22Rv1 (cell line): ENCODE data around the gene CAPN10.
A peak's percentile ranks its signal among the peaks of the same experiment; 100 is the strongest.
"Not testable (repeated sequence)": the region's sequence is repeated elsewhere in the genome, so short reads cannot be mapped to it uniquely, and the experiment has no call there.

Experiments used
- H3K27ac ChIP-seq: fragments of 450-650 bp; 2 replicates; pipeline ENCODE4 v1.5.1; 2017
- ZFX ChIP-seq: fragments of 450-650 bp; IDR thresholded peaks from 2 replicates; pipeline ENCODE4 v1.6.1; 2017; ENCODE audit warnings: antibody characterized with exemption, borderline replicate concordance
- TF ChIP-seq, protein P1 (sequence below): fragments of 450-650 bp; IDR thresholded peaks from 2 replicates; pipeline ENCODE4 v1.5.1; 2017; ENCODE audit warnings: mild to moderate bottlenecking

The CAPN10 gene

DNA sequence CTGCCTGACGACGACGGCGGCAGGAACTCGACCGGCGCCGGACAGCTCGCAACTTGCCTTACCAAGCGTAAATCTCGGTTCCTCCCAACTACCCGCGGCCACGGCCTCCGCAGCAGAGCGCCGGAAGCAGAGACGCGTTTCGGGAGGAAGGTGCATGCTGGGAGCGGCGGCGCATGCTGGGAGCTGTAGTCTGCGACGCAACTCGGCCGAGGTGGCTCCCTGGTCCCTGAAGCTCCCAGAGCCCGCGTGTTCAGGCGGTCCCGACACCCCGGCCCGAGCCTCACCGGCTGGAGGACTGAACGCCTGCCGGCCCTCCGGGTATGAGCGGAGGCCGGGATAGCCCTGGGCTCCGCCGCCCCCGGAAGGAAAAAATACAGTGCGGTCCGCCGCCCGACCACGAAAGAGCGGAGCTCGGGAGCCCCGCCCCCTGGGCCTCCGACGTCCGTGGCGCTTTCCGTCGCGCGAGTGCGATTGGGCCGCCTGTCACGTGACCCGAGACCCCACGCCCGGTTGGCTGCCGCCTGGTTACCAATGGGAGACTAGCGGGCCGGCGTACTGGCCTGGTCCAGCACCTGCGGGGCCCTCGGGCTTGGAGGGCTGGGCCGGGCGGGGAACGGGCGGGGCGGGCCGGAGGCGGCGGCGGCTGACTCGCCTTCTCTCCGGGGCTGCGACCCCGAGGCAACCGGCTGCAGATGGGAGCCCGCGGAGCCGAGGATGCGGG, at the start of gene CAPN10:
CAPN10 (plus strand) TSS at position 537 of the 721 bp plus-strand sequence; CDS start at position 715, 178 bp downstream.
- peak within 1 kb of the TSS; percentile 71 for H3K27ac ChIP-seq
- TF ChIP-seq, protein P1, sequence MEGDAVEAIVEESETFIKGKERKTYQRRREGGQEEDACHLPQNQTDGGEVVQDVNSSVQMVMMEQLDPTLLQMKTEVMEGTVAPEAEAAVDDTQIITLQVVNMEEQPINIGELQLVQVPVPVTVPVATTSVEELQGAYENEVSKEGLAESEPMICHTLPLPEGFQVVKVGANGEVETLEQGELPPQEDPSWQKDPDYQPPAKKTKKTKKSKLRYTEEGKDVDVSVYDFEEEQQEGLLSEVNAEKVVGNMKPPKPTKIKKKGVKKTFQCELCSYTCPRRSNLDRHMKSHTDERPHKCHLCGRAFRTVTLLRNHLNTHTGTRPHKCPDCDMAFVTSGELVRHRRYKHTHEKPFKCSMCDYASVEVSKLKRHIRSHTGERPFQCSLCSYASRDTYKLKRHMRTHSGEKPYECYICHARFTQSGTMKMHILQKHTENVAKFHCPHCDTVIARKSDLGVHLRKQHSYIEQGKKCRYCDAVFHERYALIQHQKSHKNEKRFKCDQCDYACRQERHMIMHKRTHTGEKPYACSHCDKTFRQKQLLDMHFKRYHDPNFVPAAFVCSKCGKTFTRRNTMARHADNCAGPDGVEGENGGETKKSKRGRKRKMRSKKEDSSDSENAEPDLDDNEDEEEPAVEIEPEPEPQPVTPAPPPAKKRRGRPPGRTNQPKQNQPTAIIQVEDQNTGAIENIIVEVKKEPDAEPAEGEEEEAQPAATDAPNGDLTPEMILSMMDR: no peak
- no peak for TF ChIP-seq ZFX

DNA sequence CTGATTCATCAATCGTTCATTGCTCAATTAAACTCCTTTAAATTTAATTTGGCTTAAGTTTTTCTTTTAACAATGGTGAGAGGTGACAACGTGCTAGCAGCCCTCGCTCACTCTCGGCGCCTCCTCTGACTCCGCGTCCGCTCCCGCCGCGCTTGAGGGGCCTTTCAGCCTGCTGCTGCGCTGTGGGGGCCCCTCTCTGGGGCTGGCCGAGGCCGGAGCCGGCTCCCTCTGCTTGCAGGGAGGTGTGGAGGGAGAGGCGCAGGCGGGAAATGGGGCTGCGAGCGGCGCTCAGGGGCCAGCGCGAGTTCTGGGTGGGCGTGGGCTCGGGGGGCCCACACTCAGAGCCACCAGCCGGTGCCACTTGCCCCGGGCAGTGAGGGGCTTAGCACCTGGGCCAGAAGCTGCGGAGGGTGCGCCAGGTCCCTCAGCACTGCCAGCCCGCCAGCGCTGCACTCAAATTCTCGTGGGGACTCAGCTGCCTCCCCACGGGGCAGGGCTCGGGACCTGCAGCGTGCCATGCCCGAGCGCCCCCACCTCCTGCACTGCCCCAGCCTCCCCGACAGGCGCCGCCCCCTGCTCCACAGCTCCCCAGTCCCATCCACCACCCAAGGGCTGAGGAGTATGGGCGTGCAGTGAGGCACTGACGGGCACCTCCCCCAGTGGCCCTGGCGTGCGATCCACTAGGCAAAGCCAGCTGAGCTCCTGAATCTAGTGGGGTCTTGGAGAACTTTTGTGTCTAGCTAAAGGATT, 48.3 kb upstream of the CAPN10 start:
- TF ChIP-seq, protein P1: no peak
- TF ChIP-seq ZFX: no peak

DNA sequence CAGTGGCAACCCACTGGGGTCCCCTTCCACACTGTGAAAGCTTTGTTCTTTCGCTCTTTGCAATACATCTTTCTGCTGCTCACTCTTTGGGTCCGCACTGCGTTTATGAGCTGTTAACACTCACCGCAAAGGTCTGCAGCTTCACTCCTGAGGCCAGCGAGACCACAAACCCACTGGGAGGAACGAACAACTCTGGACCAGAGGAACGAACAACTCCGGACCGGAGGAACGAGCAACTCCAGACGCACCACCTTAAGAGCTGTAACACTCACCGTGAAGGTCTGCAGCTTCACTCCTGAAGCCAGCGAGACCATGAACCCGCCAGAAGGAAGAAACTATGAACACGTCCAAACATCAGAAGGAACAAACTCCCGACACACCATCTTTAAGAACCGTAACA, 47.4 kb upstream of the CAPN10 start:
- not testable (repeated sequence) for H3K27ac ChIP-seq

More for the DNA sequence above, 48.3 kb upstream of the CAPN10 start:
- H3K27ac ChIP-seq: no peak overlapping the region

DNA sequence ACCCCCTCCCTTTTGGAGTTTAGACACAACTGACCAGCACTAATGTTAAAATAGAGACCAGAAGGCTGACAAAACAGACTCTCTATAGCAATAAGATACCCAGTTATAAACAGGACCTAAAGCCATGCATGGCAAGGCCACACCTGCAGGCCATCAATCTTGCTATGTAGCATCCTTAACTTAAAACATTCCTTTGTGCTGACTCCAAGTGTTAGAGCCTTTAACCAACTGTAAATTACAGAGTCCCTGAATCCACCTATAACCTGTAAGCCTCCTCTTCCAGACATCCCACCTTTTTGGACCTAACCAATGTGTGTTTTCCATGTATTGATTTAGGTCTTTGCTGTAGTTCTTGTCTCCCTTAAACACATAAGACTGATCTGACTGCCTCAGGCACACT, 46.6 kb upstream of the CAPN10 start:
- TF ChIP-seq ZFX: no peak
- TF ChIP-seq, protein P1: no peak
- H3K27ac ChIP-seq: no peak overlapping the region

DNA sequence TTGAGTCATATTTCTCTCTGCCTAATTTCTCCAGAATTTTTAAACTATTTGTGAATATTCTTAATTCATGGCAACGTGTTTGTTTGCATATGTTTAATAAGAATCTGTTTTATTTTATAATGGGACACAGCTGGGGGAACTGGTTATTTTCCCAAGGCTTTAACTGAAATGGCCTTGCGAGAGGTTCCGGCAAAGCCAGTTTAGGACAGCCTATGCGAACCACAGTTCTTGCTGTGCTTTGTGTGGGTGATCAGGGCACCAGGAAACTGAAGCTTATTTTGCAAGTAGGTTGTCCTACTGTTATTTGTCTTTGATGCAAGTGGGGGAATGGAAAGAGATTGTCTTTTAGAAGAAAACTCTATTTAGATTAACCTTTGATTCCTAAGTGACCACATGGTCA, 35.2 kb upstream of the CAPN10 start:
- no peak overlapping the region for H3K27ac ChIP-seq
- TF ChIP-seq ZFX: no peak
- TF ChIP-seq, protein P1: no peak

- no peak for TF ChIP-seq ZFX
- TF ChIP-seq, protein P1: no peak
- H3K27ac ChIP-seq: no peak overlapping the region
These were observed 34.7 kb upstream of the CAPN10 start for GRCh38 chr2:240551811-240552210.

- no peak overlapping the region for H3K27ac ChIP-seq
- TF ChIP-seq, protein P1: no peak
- TF ChIP-seq ZFX: no peak
These were observed 32.5 kb upstream of the CAPN10 start for GRCh38 chr2:240553956-240554480.
